Mucosa of rectum (tissue), 2 donors: ENCODE results near the gene CD96.

Source experiments
- H3K27ac ChIP-seq, 2 donors: one replicate each; pipeline ENCODE4 v1.7.0; 2013; ENCODE audit warnings: inconsistent platforms in 2 of 2, low read depth in 2 of 2, low read length in 2 of 2
- H3K27me3 ChIP-seq, 2 donors: one replicate each; pipeline ENCODE4 v1.7.0; 2013; ENCODE audit warnings: low read length in 2 of 2; ENCODE audit not compliant: control insufficient read depth in 2 of 2, insufficient read depth in 2 of 2
- H3K36me3 ChIP-seq, 2 donors: one replicate each; pipeline ENCODE4 v1.7.0; 2013; ENCODE audit warnings: low read length in 2 of 2; ENCODE audit not compliant: control insufficient read depth in 2 of 2, insufficient read depth in 2 of 2
- H3K4me1 ChIP-seq, 2 donors: one replicate each; pipeline ENCODE4 v1.7.0; 2013; ENCODE audit warnings: low read length in 2 of 2, mild to moderate bottlenecking in 1 of 2; ENCODE audit not compliant: control insufficient read depth in 2 of 2, insufficient read depth in 2 of 2
- H3K4me3 ChIP-seq, 2 donors: one replicate each; pipeline ENCODE4 v1.7.0; 2013; ENCODE audit warnings: low read length in 2 of 2
- H3K9ac ChIP-seq, 2 donors: one replicate each; pipeline ENCODE4 v1.7.0; 2013; ENCODE audit warnings: low read length in 2 of 2, low read depth in 1 of 2, mild to moderate bottlenecking in 1 of 2
- H3K9me3 ChIP-seq, 2 donors: one replicate each; pipeline ENCODE4 v1.7.0; 2013; ENCODE audit warnings: low read length in 2 of 2; ENCODE audit not compliant: control insufficient read depth in 2 of 2
- donor health status: healthy.
- donor health status: Normal muscosa, but diverticular disease.

The CD96 gene

GRCh38 chr3:111681661-111682426 is 139.8 kb downstream of the CD96 start:
- no peaks in the 10 kb centered on the region for H3K9me3 ChIP-seq
- H3K27me3 ChIP-seq, result no peaks in the 10 kb centered on the region
- H3K9ac ChIP-seq, result no peak overlapping the region
- peak overlapping the region in 1 of 2 donors; percentile 10 for H3K4me3 ChIP-seq
- H3K27ac ChIP-seq, result no peak overlapping the region
- H3K36me3 ChIP-seq, result no peaks in the 10 kb centered on the region
- H3K4me1 ChIP-seq, result peaks cover 12 to 16% of the 10 kb centered on the region in 2 donors

GRCh38 chr3:111684640-111685039 is 142.6 kb downstream of the CD96 start:
- Histone ChIP-seq H3K4me3 (no peak overlapping the region), H3K4me1 (peaks cover 6 to 9% of the 10 kb centered on the region in 2 donors), H3K27me3 (no peaks in the 10 kb centered on the region), H3K9me3 (no peaks in the 10 kb centered on the region), H3K9ac (no peak overlapping the region), H3K27ac (no peak overlapping the region), H3K36me3 (no peaks in the 10 kb centered on the region)

- H3K4me1 ChIP-seq, result peaks cover 0 to 7% of the 10 kb centered on the region in 2 donors
- no peak overlapping the region for H3K27ac ChIP-seq
- no peak overlapping the region for H3K9ac ChIP-seq
- H3K9me3 ChIP-seq, result no peaks in the 10 kb centered on the region
- no peak overlapping the region for H3K4me3 ChIP-seq
- no peaks in the 10 kb centered on the region for H3K27me3 ChIP-seq
- H3K36me3 ChIP-seq, result no peaks in the 10 kb centered on the region
Measured at GRCh38 chr3:111688190-111688800, 146.3 kb downstream of the CD96 start.

GRCh38 chr3:111690242-111690641 is 148.2 kb downstream of the CD96 start:
- Histone ChIP-seq H3K9me3 (no peaks in the 10 kb centered on the region), H3K4me3 (no peak overlapping the region), H3K27ac (no peak overlapping the region), H3K36me3 (no peaks in the 10 kb centered on the region), H3K27me3 (no peaks in the 10 kb centered on the region), H3K9ac (no peak overlapping the region), H3K4me1 (peaks cover 0 to 7% of the 10 kb centered on the region in 2 donors)

- Histone ChIP-seq H3K9ac (no peak overlapping the region), H3K27me3 (no peaks in the 10 kb centered on the region), H3K9me3 (no peaks in the 10 kb centered on the region), H3K4me1 (peaks cover 0 to 7% of the 10 kb centered on the region in 2 donors), H3K36me3 (no peaks in the 10 kb centered on the region), H3K4me3 (no peak overlapping the region), H3K27ac (no peak overlapping the region)
Measured at GRCh38 chr3:111691293-111691909, 149.4 kb downstream of the CD96 start.

GRCh38 chr3:111692593-111693552 is 150.9 kb downstream of the CD96 start:
- H3K27me3 ChIP-seq, result no peaks in the 10 kb centered on the region
- no peaks in the 10 kb centered on the region for H3K9me3 ChIP-seq
- H3K27ac ChIP-seq, result no peak overlapping the region
- no peaks in the 10 kb centered on the region for H3K36me3 ChIP-seq
- peaks cover 0 to 7% of the 10 kb centered on the region in 2 donors for H3K4me1 ChIP-seq
- H3K4me3 ChIP-seq, result no peak overlapping the region
- no peak overlapping the region for H3K9ac ChIP-seq

- Histone ChIP-seq H3K9me3 (no peaks in the 10 kb centered on the region), H3K36me3 (no peaks in the 10 kb centered on the region), H3K27ac (no peak overlapping the region), H3K27me3 (no peaks in the 10 kb centered on the region), H3K4me3 (no peak overlapping the region), H3K9ac (no peak overlapping the region), H3K4me1 (peaks cover 0 to 7% of the 10 kb centered on the region in 2 donors)
Measured at GRCh38 chr3:111694471-111694870, 152.5 kb downstream of the CD96 start.

GRCh38 chr3:111695636-111696117 is 153.7 kb downstream of the CD96 start:
- Histone ChIP-seq H3K36me3 (no peaks in the 10 kb centered on the region), H3K4me3 (no peak overlapping the region), H3K9me3 (no peaks in the 10 kb centered on the region), H3K27me3 (no peaks in the 10 kb centered on the region), H3K27ac (no peak overlapping the region), H3K4me1 (peaks cover 0 to 7% of the 10 kb centered on the region in 2 donors), H3K9ac (no peak overlapping the region)

GRCh38 chr3:111700054-111700453 is 158.1 kb downstream of the CD96 start:
- Histone ChIP-seq H3K9ac (no peak overlapping the region), H3K27me3 (no peaks in the 10 kb centered on the region), H3K9me3 (no peaks in the 10 kb centered on the region), H3K4me1 (no peaks in the 10 kb centered on the region), H3K36me3 (no peaks in the 10 kb centered on the region), H3K4me3 (no peak overlapping the region), H3K27ac (no peak overlapping the region)
